HUES6 (cell line): ENCODE results near the gene EPHA4.

Experiments
- H3K27ac ChIP-seq: 2 replicates; pipeline ENCODE4 v1.7.0; 2013; ENCODE audit warnings: low read depth, mild to moderate bottlenecking, low read length, inconsistent platforms
- H3K27me3 ChIP-seq: 2 replicates; pipeline ENCODE4 v1.6.1; 2013; ENCODE audit warnings: low read length; ENCODE audit not compliant: control insufficient read depth, insufficient read depth
- H3K36me3 ChIP-seq: 2 replicates; pipeline ENCODE4 v1.6.1; 2013; ENCODE audit warnings: low read length; ENCODE audit not compliant: control insufficient read depth, insufficient read depth
- H3K4me1 ChIP-seq: 2 replicates; pipeline ENCODE4 v1.6.1; 2013; ENCODE audit warnings: low read length; ENCODE audit not compliant: control insufficient read depth, insufficient read depth
- H3K4me3 ChIP-seq: 2 replicates; pipeline ENCODE4 v1.5.1; 2013; ENCODE audit warnings: low read depth, low read length
- H3K9ac ChIP-seq: one replicate; pipeline ENCODE4 v1.6.1; 2013; ENCODE audit warnings: mild to moderate bottlenecking, low read length
- H3K9me3 ChIP-seq: 2 replicates; pipeline ENCODE4 v1.6.1; 2013; ENCODE audit warnings: low read depth, low read length; ENCODE audit not compliant: control insufficient read depth, insufficient read depth

The EPHA4 gene

DNA sequence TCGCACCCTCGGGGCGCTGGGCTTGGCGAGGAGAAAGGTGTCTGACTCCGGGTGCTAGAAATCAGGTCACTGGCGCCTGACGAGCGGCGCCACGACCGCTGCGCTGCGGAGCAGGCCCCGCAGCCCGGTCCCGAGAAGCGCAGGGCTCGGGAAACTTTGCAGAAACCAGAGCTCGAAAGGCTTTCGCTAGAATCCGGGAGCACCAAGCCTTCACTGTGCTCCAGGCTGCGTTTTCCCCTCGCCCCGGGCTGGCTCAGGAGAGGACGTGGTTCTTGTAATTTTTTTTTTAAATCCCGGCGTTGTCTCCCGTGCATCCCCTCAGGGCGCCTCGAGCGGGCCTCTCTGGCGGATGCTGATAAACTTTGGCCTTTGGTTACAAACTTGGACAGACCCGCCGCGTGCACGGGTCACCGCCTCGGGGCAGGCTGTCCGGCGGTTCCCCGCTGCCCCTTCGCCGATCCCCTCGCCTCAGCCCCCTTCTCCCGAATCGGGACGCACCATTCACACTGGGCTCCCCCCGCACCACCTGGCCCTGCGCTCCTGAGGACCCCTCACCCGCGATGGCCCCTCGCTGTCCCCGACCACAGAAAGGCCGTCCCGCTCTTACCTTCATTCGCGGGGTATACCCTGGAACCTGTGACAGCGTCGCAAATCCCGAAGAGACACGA, 419 bp downstream of the EPHA4 start:
- Histone ChIP-seq H3K9ac (peak overlapping the region; percentile 63), H3K9me3 (no peaks in the 10 kb centered on the region), H3K4me1 (peaks cover 26% of the 10 kb centered on the region), H3K27ac (no peak overlapping the region), H3K36me3 (no peaks in the 10 kb centered on the region), H3K4me3 (peak overlapping the region; percentile 73), H3K27me3 (peaks cover 48% of the 10 kb centered on the region)

DNA sequence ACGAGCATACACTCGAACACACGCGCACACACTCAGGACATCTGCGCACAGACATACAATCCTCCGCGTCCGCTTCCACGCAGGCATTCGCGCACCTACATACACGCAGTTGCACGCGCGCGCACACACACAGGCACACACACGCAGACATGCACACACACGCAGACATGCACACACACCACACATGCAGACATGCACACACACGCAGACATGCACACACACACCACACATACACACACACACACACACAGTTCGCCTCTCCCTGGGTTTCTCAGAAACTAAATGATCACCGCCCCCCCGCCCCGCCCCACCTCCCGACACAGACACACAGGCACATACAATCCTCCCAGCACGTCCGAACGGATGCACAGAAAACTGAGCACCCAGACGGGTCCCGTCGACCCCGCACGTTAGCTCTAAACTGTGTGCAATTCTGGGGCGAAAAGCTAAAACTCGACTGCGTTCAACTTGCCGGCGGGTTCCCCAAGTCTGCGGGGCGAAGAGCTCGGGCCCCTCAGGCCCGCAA, 1.0 kb downstream of the EPHA4 start:
- peak overlapping the region; percentile 72 for H3K9ac ChIP-seq

DNA sequence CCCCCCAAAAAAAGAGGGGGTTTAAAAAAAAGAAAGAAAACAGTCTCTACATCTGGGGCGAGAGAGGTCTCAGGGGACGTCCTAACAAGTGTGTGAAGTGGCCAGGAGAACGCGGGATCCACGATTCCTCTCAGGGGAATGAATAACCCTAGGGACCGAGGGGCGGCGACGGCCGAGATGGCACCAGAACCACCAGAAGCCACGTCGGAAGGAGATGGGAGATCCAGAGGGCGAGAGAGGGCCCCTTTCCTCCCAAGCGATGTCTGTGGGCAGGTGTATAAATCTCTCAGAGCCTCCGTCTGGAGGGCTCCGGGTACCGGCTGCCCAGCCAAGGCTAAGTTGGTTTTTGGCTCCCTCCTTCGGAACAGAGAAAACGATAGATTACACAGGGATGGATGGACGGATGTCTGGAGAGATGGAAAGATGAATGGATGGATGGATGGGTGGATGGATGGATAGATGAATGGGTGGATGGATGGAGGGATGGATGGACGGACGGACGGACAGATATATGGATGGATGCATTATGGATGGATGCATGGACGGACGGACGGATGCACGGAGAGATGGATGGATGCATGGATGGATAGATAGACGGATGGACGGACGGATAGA, 1.7 kb downstream of the EPHA4 start:
- peak overlapping the region; percentile 73 for H3K4me3 ChIP-seq

More for the DNA sequence above, 1.0 kb downstream of the EPHA4 start:
- H3K4me1 ChIP-seq, result peaks cover 26% of the 10 kb centered on the region
- peak overlapping the region; percentile 73 for H3K4me3 ChIP-seq
- H3K27ac ChIP-seq, result no peak overlapping the region
- H3K9me3 ChIP-seq, result no peaks in the 10 kb centered on the region
- H3K27me3 ChIP-seq, result peaks cover 48% of the 10 kb centered on the region
- H3K36me3 ChIP-seq, result no peaks in the 10 kb centered on the region

DNA sequence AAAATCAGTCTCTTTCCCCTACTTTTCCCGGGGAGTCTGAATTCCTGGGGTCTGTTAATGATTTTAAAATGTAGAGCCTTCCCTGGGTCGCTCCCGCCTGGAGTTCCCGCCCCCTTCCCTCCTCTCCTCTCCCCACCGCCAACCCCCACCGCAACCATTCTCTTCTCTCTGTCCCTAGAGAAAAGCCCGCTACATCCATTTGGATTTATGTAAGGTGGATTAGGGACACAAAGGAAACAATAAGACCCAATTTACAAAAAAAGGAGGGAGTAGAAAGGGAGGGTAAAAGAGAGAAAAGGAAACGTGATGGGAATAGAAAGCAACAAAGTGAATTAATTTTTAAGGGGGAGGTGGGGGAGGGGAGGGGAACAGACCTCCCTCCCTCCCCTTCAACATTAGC, 2.2 kb downstream of the EPHA4 start:
- Histone ChIP-seq H3K9ac (peak overlapping the region; percentile 21), H3K9me3 (no peaks in the 10 kb centered on the region), H3K27ac (no peak overlapping the region), H3K4me3 (peak overlapping the region; percentile 73), H3K27me3 (peaks cover 46% of the 10 kb centered on the region), H3K4me1 (peaks cover 23% of the 10 kb centered on the region), H3K36me3 (no peaks in the 10 kb centered on the region)

More for the DNA sequence above, 1.7 kb downstream of the EPHA4 start:
- peak overlapping the region; percentile 72 for H3K9ac ChIP-seq
- peaks cover 48% of the 10 kb centered on the region for H3K27me3 ChIP-seq
- no peak overlapping the region for H3K27ac ChIP-seq
- no peaks in the 10 kb centered on the region for H3K36me3 ChIP-seq
- H3K4me1 ChIP-seq, result peaks cover 26% of the 10 kb centered on the region
- H3K9me3 ChIP-seq, result no peaks in the 10 kb centered on the region

DNA sequence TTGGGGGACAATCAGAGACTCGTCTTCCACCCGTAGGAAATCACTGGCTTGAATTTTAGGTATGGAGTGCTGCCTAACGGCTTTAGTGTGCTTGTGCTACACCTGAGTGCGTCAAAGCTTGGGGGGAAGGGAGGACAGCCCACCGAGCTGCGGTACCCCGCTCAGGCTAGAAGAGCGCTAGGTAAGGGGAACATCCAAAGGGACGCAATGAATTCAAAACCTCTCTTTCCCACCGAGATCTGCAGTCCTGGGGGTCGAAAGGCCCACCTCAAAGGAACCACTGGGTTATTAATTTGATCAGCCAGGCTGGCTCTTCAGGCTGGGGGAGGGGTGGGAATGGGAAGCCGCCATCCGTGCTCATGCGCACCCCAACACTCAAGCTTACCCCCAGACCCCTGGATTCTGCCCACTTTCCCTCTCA, 2.7 kb downstream of the EPHA4 start:
- H3K9ac ChIP-seq, result peak overlapping the region; percentile 21
- H3K9me3 ChIP-seq, result no peaks in the 10 kb centered on the region
- H3K27ac ChIP-seq, result no peak overlapping the region
- no peaks in the 10 kb centered on the region for H3K36me3 ChIP-seq
- peak overlapping the region; percentile 73 for H3K4me3 ChIP-seq
- peaks cover 42% of the 10 kb centered on the region for H3K27me3 ChIP-seq
- peaks cover 19% of the 10 kb centered on the region for H3K4me1 ChIP-seq

DNA sequence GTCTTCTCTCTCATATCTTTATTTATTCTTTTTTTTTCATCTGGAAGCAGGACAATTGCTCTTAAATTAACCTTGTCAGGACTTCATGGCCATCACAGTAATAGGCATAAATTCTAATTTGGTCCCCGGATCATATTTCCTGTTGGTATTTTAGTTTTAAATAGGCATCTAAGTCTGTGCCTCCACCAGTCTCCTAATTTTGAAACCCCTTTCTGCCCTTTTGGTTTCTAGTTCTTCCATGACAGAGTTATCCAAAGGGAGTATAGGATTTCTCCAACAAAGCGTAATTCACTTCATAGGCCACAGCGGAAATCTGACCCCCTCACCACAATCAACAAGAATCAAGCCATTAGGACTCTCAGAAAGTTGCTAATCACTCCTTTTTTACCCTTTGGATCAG, 3.8 kb downstream of the EPHA4 start:
- Histone ChIP-seq H3K4me1 (peaks cover 13% of the 10 kb centered on the region), H3K4me3 (no peak overlapping the region), H3K36me3 (peaks cover 8% of the 10 kb centered on the region; the same call in 1 of the 2 replicates), H3K27me3 (peaks cover 34% of the 10 kb centered on the region), H3K9ac (no peak overlapping the region), H3K9me3 (no peaks in the 10 kb centered on the region), H3K27ac (no peak overlapping the region)

DNA sequence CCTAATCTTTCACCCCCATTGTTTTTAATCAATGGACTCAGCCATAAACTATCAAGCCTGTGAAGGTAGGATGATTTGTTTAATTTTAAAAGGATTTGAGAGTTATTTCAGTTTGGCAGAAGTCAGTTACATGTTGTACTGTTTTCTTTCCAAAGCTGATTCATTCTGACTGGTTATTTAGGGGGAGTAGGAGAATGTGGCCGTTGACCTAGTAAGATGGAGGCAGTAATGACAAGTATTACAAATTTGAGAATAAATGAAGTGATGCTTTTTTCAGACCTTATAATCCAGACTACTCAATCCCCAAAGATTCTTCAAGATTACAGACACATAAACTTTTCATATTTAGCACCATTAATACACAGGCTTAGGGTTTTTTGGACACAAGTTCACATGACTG, 4.3 kb downstream of the EPHA4 start:
- Histone ChIP-seq H3K36me3 (peaks cover 8% of the 10 kb centered on the region; the same call in 1 of the 2 replicates), H3K4me1 (peaks cover 13% of the 10 kb centered on the region), H3K4me3 (no peak overlapping the region), H3K9me3 (no peaks in the 10 kb centered on the region), H3K27me3 (peaks cover 32% of the 10 kb centered on the region), H3K9ac (no peak overlapping the region), H3K27ac (no peak overlapping the region)

DNA sequence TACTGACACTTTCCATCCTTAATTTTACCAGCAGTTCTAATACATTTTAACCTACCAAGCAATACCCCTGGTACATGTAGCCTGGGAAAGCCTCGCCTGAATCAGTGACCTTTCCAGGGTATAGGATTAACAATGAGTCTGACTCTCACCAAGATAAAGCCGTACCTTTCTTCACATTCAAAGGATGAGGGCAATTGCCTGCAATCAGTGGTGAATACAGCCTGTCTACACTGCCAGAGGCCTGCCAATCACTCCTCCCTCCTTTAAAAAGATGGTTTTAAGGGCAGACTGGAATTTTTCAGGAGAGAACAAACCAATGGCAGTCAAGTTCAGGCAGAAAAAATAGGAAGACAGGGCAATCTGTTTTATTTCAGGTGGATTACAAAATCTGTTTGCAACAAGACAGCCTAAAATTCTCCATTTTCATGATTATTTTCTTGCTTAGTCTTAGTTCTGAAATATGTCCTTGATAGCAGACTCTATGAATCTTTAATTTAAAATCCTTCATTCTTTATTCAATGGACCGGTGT, 4.8 kb downstream of the EPHA4 start:
- Histone ChIP-seq H3K9ac (no peak overlapping the region), H3K4me3 (no peak overlapping the region), H3K4me1 (peaks cover 13% of the 10 kb centered on the region), H3K27ac (no peak overlapping the region), H3K27me3 (peaks cover 29% of the 10 kb centered on the region), H3K9me3 (no peaks in the 10 kb centered on the region), H3K36me3 (peaks cover 8% of the 10 kb centered on the region; the same call in 1 of the 2 replicates)

DNA sequence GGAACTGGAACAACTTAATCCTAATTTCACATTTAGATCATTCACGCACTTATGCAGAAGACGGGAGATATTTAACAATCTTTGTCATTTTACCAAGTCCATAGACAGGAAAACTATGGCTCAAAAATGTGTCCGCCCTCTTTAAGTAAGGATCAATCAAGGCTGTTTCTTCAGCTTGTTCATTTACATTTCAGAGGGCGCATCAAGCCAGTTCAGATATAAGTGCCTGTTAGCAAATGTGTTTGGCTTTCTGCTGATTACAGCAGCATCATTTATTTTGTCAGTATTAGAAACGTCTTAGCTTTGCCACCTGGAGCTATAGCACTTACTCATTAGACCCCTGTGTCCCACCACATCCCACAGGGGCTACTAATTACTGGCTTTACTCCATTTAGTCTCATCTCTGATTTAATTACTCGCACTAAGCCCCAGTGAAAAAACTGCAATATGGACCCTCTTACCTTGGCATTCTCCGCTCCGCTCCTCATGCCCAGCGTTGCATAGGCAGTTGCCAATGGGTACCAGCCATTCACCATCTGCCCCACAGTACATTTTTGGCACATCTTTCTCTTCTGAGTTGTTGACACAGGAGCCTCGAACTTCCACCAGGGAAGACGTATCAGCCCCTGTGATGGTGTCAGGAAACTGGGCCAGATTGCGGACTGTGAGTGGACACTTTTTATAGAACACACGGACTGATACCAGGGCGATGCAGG, 8.7 kb downstream of the EPHA4 start:
- Histone ChIP-seq H3K4me3 (no peak overlapping the region), H3K9ac (no peak overlapping the region), H3K4me1 (peaks cover 6% of the 10 kb centered on the region), H3K27ac (no peak overlapping the region), H3K27me3 (no peaks in the 10 kb centered on the region), H3K36me3 (peaks cover 11% of the 10 kb centered on the region; the same call in 1 of the 2 replicates), H3K9me3 (no peaks in the 10 kb centered on the region)

DNA sequence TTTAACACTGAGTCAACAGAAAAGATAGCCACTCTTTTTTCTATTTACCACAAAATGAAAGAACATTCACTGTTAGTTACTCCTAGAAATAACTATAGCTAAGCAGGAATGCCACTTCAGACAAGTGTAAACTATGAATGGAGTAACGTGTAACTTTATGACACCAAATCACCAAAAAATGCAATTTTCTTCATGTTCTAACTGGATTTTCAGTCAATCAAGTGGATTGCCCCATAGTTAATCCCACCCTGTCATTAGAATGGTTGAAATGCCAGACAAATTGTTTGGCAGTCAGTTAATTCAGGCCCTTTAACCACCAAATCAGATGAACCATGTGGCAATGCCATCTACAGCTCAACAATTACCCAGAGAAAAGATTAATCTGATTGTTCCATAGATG, 9.9 kb downstream of the EPHA4 start:
- H3K4me1 ChIP-seq, result peaks cover 4% of the 10 kb centered on the region; the same call in 1 of the 2 replicates
- H3K36me3 ChIP-seq, result peaks cover 11% of the 10 kb centered on the region; the same call in 1 of the 2 replicates
- H3K27ac ChIP-seq, result no peak overlapping the region
- no peaks in the 10 kb centered on the region for H3K27me3 ChIP-seq
- no peak overlapping the region for H3K9ac ChIP-seq
- no peaks in the 10 kb centered on the region for H3K9me3 ChIP-seq
- no peak overlapping the region for H3K4me3 ChIP-seq
